BLaER1 (cell line): ENCODE data around the gene IMP3.
"Not testable (repeated sequence)": the region's sequence is repeated elsewhere in the genome, so short reads cannot be mapped to it uniquely, and the experiment has no call there.

ENCODE experiments used
- H3K27ac ChIP-seq: shearing (Covaris generic); formaldehyde crosslinking; 2 replicates; pipeline ENCODE4 v1.8.1; 2022
- H3K27me3 ChIP-seq: shearing (Covaris generic); formaldehyde crosslinking; 2 replicates; pipeline ENCODE4 v1.8.1; 2022
- H3K36me3 ChIP-seq: shearing (Covaris generic); formaldehyde crosslinking; 2 replicates; pipeline ENCODE4 v1.8.1; 2022
- H3K4me1 ChIP-seq: shearing (Covaris generic); formaldehyde crosslinking; 2 replicates; pipeline ENCODE4 v1.8.1; 2022
- H3K4me2 ChIP-seq: shearing (Covaris generic); formaldehyde crosslinking; 2 replicates; pipeline ENCODE4 v1.8.1; 2022
- H3K4me3 ChIP-seq: shearing (Covaris generic); formaldehyde crosslinking; 2 replicates; pipeline ENCODE4 v1.8.1; 2022
- H3K9ac ChIP-seq: shearing (Covaris generic); formaldehyde crosslinking; 2 replicates; pipeline ENCODE4 v1.8.1; 2022
- H3K9me3 ChIP-seq: shearing (Covaris generic); formaldehyde crosslinking; 2 replicates; pipeline ENCODE4 v1.8.1; 2022
- H4K20me1 ChIP-seq: shearing (Covaris generic); formaldehyde crosslinking; 2 replicates; pipeline ENCODE4 v1.8.1; 2022
- Cebpa-rat ChIP-seq: shearing (Covaris generic); IDR thresholded peaks from 2 replicates; pipeline ENCODE4 v1.8.1; 2022

IMP3 gene

DNA sequence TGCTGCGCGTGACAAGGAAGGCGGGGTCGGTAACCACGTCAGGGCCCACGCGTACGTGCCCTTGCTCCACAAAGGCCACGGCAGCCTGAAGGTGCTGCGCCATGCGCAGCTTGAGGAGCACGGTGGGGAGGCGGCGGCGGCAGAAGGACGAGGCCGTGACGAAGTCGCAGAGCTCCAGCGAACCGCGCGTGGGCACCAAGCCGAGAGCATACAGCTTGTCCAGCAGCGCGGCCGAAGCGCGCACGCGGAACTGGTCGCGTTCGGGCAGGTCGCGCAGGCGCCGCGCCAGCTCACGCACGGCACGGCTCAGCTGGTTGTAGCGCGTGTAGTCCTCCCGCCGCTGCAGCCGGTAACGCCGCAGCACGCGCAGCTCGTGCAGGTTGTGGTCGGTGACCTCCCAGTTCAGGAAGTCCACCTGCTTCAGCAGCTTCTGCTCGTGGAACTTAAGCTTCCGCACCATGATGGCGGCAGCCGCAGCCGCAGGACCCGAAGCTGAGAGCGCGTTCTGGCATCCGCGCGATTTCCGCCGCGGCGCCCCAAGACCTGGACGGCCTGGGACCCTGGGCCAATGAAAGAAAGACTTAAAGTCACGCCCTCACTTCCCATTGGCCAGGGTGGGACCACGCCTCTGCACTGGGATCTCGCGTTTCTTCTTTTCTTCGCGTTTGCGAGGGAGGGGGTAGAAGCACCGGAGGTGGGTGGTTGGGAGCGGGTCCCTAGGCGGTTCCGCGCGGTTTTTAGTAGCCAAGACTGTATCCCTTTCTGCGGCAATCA is at the start of gene IMP3:
IMP3 (minus strand) TSS at position 516 of the 774 bp plus-strand sequence; CDS start at position 460, 56 bp downstream.
- Histone ChIP-seq H3K4me2 (peak within 1 kb of the TSS; percentile 94), H3K9me3 (no peaks in the 10 kb centered on the region), H3K36me3 (peaks cover 11% of the 10 kb centered on the region), H3K4me1 (peaks cover 53% of the 10 kb centered on the region), H4K20me1 (peaks cover 40% of the 10 kb centered on the region), H3K27ac (peak within 1 kb of the TSS; percentile 96), H3K9ac (peak within 1 kb of the TSS; percentile 91), H3K4me3 (peak within 1 kb of the TSS; percentile 83), H3K27me3 (no peaks in the 10 kb centered on the region)
- no peak for TF ChIP-seq Cebpa-rat

- not testable (repeated sequence) for H4K20me1 ChIP-seq, H3K27me3 ChIP-seq, H3K9me3 ChIP-seq, H3K36me3 ChIP-seq, H3K4me3 ChIP-seq, H3K27ac ChIP-seq, H3K9ac ChIP-seq, H3K4me2 ChIP-seq
- peaks cover 50% of the 10 kb centered on the region for H3K4me1 ChIP-seq
These were observed 49.4 kb upstream of the IMP3 start for GRCh38 chr15:75689429-75689828.

- TF ChIP-seq Cebpa-rat, result no peak
- no peak overlapping the region for H3K27ac ChIP-seq
- H3K27me3 ChIP-seq, result no peaks in the 10 kb centered on the region
- H3K36me3 ChIP-seq, result no peaks in the 10 kb centered on the region
- no peak overlapping the region for H3K4me3 ChIP-seq
- no peaks in the 10 kb centered on the region for H4K20me1 ChIP-seq
- no peak overlapping the region for H3K9ac ChIP-seq
- peaks cover 50% of the 10 kb centered on the region for H3K4me1 ChIP-seq
- H3K9me3 ChIP-seq, result no peaks in the 10 kb centered on the region
- H3K4me2 ChIP-seq, result no peak overlapping the region
These were observed 48.8 kb upstream of the IMP3 start for GRCh38 chr15:75688831-75689230.

DNA sequence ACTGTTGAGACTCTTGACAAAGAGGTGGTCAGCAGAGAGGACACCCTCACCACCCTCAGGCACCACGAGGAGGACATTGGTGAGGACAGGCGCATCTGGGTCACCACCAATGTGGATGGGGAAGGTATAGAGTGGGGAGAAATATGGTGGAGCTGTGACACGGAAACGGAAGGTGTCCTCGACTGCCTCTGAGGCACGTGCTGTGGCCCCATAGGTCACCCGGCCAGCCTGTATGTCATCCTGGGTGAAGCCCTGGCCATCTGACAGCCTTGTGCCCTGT is 48.2 kb upstream of the IMP3 start:
- H3K4me2 ChIP-seq, result no peak overlapping the region
- H3K27me3 ChIP-seq, result no peaks in the 10 kb centered on the region
- no peak overlapping the region for H3K27ac ChIP-seq
- H3K4me3 ChIP-seq, result no peak overlapping the region
- no peaks in the 10 kb centered on the region for H3K36me3 ChIP-seq
- no peaks in the 10 kb centered on the region for H4K20me1 ChIP-seq
- H3K4me1 ChIP-seq, result peaks cover 49% of the 10 kb centered on the region
- H3K9me3 ChIP-seq, result no peaks in the 10 kb centered on the region
- TF ChIP-seq Cebpa-rat, result no peak
- H3K9ac ChIP-seq, result no peak overlapping the region

DNA sequence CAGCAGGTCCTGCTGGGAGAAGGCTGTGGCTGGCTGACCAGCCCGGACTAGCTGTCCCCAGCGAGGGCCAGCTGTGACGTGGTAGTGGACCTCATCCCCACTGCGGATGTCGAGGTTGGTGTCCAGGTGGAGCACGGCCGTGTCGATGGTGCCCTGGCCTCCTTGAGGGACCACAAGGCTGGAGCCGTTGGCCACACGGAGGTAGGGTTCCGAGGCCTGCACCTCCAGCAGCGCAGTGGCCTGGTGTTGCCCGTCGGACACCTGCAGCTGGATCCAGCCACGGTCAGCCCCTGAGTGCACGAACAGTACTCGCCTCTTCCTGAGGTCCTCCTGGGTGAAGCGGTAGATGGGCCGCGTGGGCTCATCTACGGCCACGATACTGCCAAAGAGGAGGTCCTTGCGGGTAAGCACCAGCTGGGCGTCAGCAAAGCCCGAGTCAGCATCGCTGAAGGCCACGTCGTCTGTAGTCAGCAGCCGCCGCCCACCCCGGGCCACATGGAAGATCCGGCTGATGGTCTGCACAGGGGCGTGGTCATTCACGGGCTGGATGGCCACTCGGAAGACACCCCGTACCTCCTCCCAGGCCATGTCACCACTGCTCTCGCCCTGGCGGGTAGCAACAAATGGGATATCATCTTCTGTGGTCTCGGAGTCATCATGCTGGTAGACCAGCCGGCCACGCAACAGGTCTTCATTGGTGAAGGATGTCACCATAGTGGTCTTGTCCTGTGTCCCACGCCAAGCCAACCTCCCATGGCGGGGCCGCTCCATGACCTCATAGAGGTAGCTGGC is 47.7 kb upstream of the IMP3 start:
- Histone ChIP-seq H3K4me2 (no peak overlapping the region), H3K9me3 (no peaks in the 10 kb centered on the region), H3K9ac (no peak overlapping the region), H3K36me3 (no peaks in the 10 kb centered on the region), H3K4me1 (peaks cover 46% of the 10 kb centered on the region), H4K20me1 (no peaks in the 10 kb centered on the region), H3K27me3 (no peaks in the 10 kb centered on the region), H3K4me3 (no peak overlapping the region), H3K27ac (no peak overlapping the region)
- TF ChIP-seq Cebpa-rat, result no peak

DNA sequence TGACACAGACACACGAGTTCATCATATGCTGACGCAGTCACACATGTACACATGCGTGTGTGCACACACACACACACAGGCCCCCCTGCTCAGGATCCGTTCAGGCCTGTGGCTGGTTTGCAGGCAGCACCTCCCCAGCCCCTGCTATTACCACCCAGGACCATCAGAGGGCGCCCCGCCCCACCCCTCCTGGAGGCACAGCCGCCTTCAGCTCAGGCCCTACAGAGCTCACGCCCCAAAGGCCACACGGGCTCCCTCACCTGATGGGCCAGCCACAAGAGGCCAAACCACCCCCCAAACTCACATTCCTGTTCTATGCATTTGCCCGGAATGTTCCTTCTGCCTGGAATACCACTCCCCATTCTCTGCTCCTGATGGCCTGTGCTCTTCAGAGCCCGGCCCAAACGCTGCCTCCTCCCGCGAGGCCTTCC is 46.2 kb upstream of the IMP3 start:
- not testable (repeated sequence) for H3K9ac ChIP-seq, H4K20me1 ChIP-seq, H3K36me3 ChIP-seq

DNA sequence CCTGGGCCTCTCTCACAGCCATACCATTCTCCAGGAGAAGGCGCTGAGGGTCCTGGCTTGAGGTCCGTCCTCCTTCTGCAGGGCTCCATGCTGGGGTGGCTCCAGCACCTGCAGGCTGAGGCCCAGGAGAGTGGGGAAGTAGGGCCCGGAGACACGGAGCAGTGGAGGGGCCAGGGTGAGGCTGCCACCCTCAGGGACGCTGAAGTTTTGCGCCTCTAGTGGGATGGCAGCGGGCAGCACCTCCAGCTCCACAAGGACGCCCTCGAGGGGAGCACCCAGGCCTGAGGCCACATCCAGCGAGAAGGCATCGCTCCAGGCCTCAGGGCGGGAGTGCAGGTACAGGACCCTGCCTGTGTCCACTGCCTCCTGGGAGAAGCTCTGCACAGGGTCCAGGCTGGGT is 45.2 kb upstream of the IMP3 start:
- no peak for TF ChIP-seq Cebpa-rat
- no peak overlapping the region for H3K4me3 ChIP-seq
- no peak overlapping the region for H3K9ac ChIP-seq
- H3K9me3 ChIP-seq, result no peaks in the 10 kb centered on the region
- H3K4me2 ChIP-seq, result no peak overlapping the region
- no peaks in the 10 kb centered on the region for H4K20me1 ChIP-seq
- H3K36me3 ChIP-seq, result no peaks in the 10 kb centered on the region
- no peaks in the 10 kb centered on the region for H3K27me3 ChIP-seq
- H3K27ac ChIP-seq, result no peak overlapping the region
- H3K4me1 ChIP-seq, result peaks cover 26% of the 10 kb centered on the region

More for the DNA sequence above, 46.2 kb upstream of the IMP3 start:
- not testable (repeated sequence) for H3K27ac ChIP-seq, H3K9me3 ChIP-seq, H3K4me3 ChIP-seq, H3K27me3 ChIP-seq, H3K4me2 ChIP-seq
- peaks cover 31% of the 10 kb centered on the region for H3K4me1 ChIP-seq

DNA sequence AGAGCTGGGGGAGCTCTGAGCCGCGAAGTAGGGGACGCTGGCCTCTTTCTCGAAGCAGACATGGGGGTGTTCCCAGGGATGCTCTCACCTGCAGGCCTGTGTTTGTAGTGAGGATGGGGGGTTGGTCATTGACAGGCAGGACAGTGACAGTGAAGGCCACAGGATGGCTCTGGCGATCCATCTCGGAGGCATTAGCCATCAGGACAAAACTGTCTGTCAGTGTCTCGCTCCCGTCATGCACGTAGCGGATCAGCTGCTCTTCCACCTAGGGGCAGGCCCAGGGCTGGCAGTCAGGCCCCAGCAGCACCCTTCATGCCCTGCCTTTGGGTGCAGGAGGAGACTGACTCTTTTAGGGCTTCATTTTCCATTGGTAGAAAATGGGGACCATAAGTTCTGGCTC is 44.6 kb upstream of the IMP3 start:
- no peak overlapping the region for H3K9ac ChIP-seq
- no peak for TF ChIP-seq Cebpa-rat
- no peak overlapping the region for H3K4me3 ChIP-seq
- no peak overlapping the region for H3K27ac ChIP-seq
- H3K4me2 ChIP-seq, result no peak overlapping the region
- H3K9me3 ChIP-seq, result no peaks in the 10 kb centered on the region
- no peaks in the 10 kb centered on the region for H3K27me3 ChIP-seq
- no peaks in the 10 kb centered on the region for H4K20me1 ChIP-seq
- peaks cover 27% of the 10 kb centered on the region for H3K4me1 ChIP-seq
- no peaks in the 10 kb centered on the region for H3K36me3 ChIP-seq

DNA sequence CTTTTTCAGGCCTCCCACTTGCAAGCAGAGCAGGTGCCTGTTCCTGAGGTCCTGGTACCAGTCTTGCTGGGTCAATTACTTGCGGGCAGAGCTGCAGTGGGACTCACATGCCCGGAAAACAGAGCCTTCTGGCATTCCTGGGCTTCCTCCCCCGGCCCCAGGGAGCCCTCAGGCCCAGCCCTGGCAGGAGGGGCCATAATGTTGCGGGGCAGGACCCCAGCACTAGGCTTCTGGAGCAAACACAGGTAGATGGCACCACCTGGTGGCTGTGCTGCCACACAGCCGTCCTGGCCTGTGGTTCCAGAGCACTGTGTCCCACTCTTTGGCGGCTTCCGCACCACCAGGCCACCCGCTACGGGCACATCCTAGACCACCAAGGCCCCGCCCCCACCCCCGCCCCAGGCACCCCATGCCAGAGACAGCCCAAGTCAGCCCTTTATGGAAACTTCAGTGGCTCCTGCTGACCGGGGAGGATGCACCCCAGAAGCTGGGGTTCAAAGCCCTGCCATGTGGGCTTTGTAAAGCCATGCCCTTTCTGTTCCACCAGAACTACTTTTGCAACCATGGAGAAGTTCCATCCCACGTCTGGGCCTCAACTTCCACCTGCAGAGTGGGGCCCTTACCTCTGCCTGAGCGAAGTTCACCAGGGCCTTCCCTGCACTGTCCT is 43.8 kb upstream of the IMP3 start:
- not testable (repeated sequence) for H4K20me1 ChIP-seq, H3K36me3 ChIP-seq, H3K9ac ChIP-seq, H3K27me3 ChIP-seq, H3K9me3 ChIP-seq, H3K4me3 ChIP-seq
- Histone ChIP-seq H3K27ac (0 out of 2 replicates have a peak overlapping the region, but pooled peaks have one; percentile 19), H3K4me1 (peaks cover 35% of the 10 kb centered on the region), H3K4me2 (peak overlapping the region; percentile 56)
